ENCODE data around the gene GNB4.

DNA sequence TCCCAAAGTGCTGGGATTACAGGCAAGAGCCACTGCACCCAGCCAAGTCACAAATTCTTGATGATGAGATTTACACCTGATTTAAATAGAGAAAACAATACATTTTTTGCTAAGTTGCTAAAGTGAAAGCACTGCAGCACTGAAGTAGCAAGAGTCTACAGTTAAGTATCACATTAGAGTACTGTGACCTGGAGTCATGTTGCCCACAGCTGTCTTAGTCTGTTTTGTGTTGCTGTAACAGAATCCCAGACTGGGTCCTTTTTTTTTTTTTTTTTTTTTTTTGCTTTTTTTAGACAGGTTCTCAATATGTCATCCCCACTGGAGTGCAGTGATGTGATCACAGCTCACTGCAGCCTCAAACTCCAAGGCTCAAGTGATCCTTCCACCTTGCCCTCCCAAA is 23.2 kb upstream of the GNB4 start:
- no peak for TF ChIP-seq SIN3A (IDR thresholded peaks at IDR 0.05; ENCODE audit: borderline replicate concordance, insufficient read depth, low read length)
- TF ChIP-seq POLR2AphosphoS5 (IDR thresholded peaks at IDR 0.05; ENCODE audit: low read depth, low read length) = no peak
- TF ChIP-seq TAF1 (IDR thresholded peaks at IDR 0.05; ENCODE audit: borderline replicate concordance, insufficient read depth, low read length) = no peak
